22Rv1 (cell line): ENCODE results near the gene ARIH1.

Source experiments
- H3K27ac ChIP-seq: fragments of 450-650 bp; 2 replicates; pipeline ENCODE4 v1.5.1; 2017
- ZFX ChIP-seq: fragments of 450-650 bp; IDR thresholded peaks from 2 replicates; pipeline ENCODE4 v1.6.1; 2017; ENCODE audit warnings: antibody characterized with exemption, borderline replicate concordance
- TF ChIP-seq, protein P1 (sequence below): fragments of 450-650 bp; IDR thresholded peaks from 2 replicates; pipeline ENCODE4 v1.5.1; 2017; ENCODE audit warnings: mild to moderate bottlenecking

The ARIH1 gene

DNA sequence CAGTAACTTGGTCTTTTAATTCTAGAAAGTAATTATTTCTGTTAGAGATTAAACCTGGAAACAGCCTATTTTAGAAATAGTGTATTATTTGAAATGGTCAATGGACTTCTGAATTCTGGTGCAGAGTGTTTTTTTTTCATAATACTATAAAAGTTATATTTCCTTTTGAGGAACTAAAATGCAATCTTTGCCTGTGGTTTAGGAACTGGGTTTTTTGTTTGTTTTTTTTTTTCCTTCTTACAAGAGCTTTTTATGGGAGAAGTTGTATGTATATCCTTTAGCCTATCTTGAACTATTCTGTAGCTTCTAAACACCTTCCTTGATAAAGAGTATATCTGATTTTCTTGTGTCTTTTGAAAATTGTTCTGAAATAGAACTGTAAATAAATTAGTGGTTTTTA lies 88.3 kb downstream of the ARIH1 start:
- H3K27ac ChIP-seq, result no peak overlapping the region
- TF ChIP-seq, protein P1, sequence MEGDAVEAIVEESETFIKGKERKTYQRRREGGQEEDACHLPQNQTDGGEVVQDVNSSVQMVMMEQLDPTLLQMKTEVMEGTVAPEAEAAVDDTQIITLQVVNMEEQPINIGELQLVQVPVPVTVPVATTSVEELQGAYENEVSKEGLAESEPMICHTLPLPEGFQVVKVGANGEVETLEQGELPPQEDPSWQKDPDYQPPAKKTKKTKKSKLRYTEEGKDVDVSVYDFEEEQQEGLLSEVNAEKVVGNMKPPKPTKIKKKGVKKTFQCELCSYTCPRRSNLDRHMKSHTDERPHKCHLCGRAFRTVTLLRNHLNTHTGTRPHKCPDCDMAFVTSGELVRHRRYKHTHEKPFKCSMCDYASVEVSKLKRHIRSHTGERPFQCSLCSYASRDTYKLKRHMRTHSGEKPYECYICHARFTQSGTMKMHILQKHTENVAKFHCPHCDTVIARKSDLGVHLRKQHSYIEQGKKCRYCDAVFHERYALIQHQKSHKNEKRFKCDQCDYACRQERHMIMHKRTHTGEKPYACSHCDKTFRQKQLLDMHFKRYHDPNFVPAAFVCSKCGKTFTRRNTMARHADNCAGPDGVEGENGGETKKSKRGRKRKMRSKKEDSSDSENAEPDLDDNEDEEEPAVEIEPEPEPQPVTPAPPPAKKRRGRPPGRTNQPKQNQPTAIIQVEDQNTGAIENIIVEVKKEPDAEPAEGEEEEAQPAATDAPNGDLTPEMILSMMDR, result no peak
- TF ChIP-seq ZFX, result no peak

DNA sequence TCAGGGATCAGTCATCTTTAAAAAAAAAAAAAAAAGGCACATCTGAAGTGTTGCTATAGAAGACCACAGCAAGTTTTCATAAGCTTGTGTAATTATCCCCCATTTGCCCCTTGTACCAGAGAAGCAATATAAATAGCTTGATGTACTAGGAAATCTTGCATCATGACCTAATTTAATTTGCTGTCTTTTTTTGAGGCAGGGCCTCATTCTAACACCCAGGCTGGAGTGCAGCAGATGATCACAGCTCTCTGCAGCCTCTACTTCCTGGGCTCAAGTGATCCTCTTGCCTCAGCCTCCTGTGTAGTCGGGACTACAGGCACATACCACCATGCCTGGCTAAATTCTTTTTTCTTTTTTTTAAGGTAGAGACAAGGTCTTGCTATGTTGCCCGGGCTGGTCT lies 88.7 kb downstream of the ARIH1 start:
- no peak overlapping the region for H3K27ac ChIP-seq
- TF ChIP-seq ZFX, result no peak
- TF ChIP-seq, protein P1, result no peak

DNA sequence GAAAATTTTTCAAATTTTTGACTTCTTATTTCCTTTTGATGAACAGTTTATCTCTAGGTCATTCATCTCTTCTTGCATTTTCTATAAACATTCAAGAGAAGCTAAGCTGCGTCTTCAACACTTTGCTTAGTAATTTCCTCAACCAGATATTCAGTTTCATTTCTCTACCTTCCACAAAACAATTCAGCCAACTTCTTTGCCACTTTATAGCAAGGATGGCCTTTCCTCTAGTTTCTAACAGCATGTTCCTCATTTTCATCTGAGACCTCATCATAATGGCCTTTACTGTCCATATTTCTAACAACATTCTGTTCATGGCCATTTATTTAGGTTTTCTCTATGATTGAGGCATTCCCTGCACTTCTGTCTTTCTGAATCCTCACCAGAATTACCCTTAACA lies 90.0 kb downstream of the ARIH1 start:
- no peak overlapping the region for H3K27ac ChIP-seq
- TF ChIP-seq ZFX, result no peak
- TF ChIP-seq, protein P1, result no peak

DNA sequence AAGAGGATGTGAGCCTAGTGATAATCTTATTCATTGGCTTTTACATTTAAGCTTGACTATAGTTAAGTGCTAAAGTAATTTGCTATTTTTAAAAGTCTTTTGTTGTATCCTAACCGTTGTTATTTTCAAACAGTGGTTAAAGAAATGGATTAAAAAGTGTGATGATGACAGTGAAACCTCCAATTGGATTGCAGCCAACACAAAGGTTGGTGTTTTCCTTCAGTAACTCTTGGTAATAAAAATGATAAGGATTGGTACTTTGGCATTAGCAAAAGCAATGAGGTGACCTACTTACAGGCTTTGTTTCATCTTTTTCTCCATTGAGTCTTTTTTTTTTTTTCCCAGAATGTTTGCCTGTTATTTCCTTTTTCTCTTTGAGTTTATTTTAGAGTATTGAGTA lies 92.8 kb downstream of the ARIH1 start:
- TF ChIP-seq, protein P1, result no peak
- TF ChIP-seq ZFX, result no peak

DNA sequence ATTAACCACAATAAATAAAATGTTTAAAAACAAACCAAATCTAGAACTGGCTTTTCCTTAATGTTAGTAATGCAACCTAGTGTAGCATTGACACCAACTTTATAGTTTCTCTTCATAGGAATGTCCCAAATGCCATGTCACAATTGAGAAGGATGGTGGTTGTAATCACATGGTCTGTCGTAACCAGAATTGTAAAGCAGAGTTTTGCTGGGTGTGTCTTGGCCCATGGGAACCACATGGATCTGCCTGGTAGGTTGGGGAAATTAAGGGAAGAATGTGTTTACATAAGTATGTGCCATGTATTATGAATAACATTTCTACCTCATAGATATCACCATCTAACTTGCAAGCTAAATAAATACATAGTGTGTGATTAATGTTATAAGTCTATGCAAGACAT lies 95.9 kb downstream of the ARIH1 start:
- TF ChIP-seq ZFX, result no peak
- TF ChIP-seq, protein P1, result no peak

More for the DNA sequence above, 92.8 kb downstream of the ARIH1 start:
- H3K27ac ChIP-seq, result no peak overlapping the region

DNA sequence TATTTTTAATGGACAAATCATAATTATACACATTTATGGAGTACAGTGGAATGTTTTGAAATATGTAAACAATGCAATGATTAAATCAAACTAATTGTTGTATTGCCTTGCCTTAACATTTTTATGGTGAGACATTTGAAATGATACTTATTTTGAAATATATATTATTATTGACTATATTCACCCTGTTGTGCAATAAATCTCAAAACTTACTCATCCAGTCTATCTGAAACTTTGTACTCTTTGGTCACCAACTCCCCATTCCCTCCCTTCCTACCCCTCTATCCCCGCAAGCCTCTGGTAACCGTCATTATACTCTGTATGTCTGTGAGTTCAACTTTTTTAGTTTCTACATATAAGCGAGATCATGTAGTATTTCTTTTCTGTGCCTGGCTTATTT lies 105.7 kb downstream of the ARIH1 start:
- TF ChIP-seq, protein P1, result no peak
- no peak for TF ChIP-seq ZFX
- no peak overlapping the region for H3K27ac ChIP-seq

More for the DNA sequence above, 95.9 kb downstream of the ARIH1 start:
- H3K27ac ChIP-seq, result no peak overlapping the region

DNA sequence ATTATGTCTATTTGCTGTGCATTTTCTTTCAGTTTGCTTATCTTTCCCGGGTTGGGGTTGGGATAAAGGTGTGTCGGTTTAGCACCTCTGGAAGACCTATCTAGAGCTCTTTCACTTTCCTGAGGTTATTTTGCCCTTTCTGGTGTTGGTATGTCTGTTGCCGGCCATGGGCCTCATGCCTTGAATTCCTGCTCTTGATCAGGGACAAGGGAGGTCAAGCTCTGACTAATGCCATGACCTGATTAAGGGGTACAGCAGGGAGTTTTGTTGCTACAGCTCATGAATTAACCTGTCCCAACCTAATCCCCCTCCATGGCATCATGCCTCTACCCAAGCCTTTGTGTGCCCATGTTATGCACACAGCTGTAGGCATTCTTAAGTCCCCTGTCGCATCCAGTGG lies 109.9 kb downstream of the ARIH1 start:
- TF ChIP-seq ZFX, result no peak
- TF ChIP-seq, protein P1, result no peak
- no peak overlapping the region for H3K27ac ChIP-seq
